H1 (cell line): Measurements from ENCODE around the gene DEK. TPM values are rescaled to one million over a fixed set of nuclear protein-coding genes. Genes with fewer than 3 reads are reported as not detected.

Experiments used
- CTCF ChIA-PET: fragments of 300-600 bp; sonication (Branson Sonifier 250); formaldehyde crosslinking; loops from one replicate; lab custom pipeline; 2021; ENCODE audit not compliant: partially characterized antibody; lab: Charles Lee
- POLR2A ChIA-PET: fragments of 300-600 bp; sonication (Branson Sonifier 250); formaldehyde crosslinking; loops from one replicate; lab custom pipeline; 2021; ENCODE audit warnings: inconsistent platforms; ENCODE audit not compliant: partially characterized antibody; lab: Charles Lee
- DNase-seq, 2 experiments: peaks; one replicate each; pipeline versions ENCODE4 v3.0.0 to v3.0.0-alpha.2; 2010 to 2022; ENCODE audit warnings: low spot score in 2 of 2, low read depth in 1 of 2, mixed read lengths in 1 of 2
- FAIRE-seq: peaks from 2 replicates; lab custom pipeline; 2011; peaks lifted over from hg19 to GRCh38; lab: Jason Lieb, UNC
- H2AFZ ChIP-seq: 2 replicates; pipeline ENCODE4 v1.8.1; 2012; ENCODE audit warnings: low read length, inconsistent platforms
- H2AK5ac ChIP-seq: 2 replicates; pipeline ENCODE4 v1.6.1; 2013; ENCODE audit warnings: low read depth, low read length
- H2BK120ac ChIP-seq: replicated peaks from 2 replicates; pipeline ENCODE3; 2013; ENCODE audit warnings: low read depth, low read length, inconsistent platforms
- H2BK12ac ChIP-seq: 2 replicates; pipeline ENCODE4 v1.6.1; 2013; ENCODE audit warnings: low read depth, low read length
- H2BK15ac ChIP-seq: 2 replicates; pipeline ENCODE4 v1.6.1; 2013; ENCODE audit warnings: low read length
- H2BK20ac ChIP-seq: 2 replicates; pipeline ENCODE4 v1.6.1; 2013; ENCODE audit warnings: low read length
- H2BK5ac ChIP-seq: 2 replicates; pipeline ENCODE4 v1.6.1; 2013; ENCODE audit warnings: low read depth, low read length
- H3K14ac ChIP-seq: 2 replicates; pipeline ENCODE4 v1.6.1; 2013; ENCODE audit warnings: inconsistent platforms; ENCODE audit not compliant: insufficient read length
- H3K18ac ChIP-seq: 2 replicates; pipeline ENCODE4 v1.6.1; 2013; ENCODE audit warnings: low read length; ENCODE audit errors: extremely low read depth
- H3K23ac ChIP-seq: 2 replicates; pipeline ENCODE4 v1.6.1; 2013; ENCODE audit warnings: inconsistent platforms; ENCODE audit not compliant: insufficient read length
- H3K23me2 ChIP-seq: 2 replicates; pipeline ENCODE4 v1.6.1; 2013; ENCODE audit warnings: low read depth, low read length
- H3K27ac ChIP-seq: 2 replicates; pipeline ENCODE4 v1.6.1; 2011; ENCODE audit warnings: low read depth, low read length, inconsistent platforms
- H3K27me3 ChIP-seq, 4 experiments: replicated peaks in 1 of 4; 1 replicate in 1 of 4; 2 replicates in 3 of 4; pipeline versions ENCODE4 v1.6.1 to v1.8.1; 2011 to 2013; ENCODE audit warnings: low read length in 3 of 4, mild to moderate bottlenecking in 3 of 4, inconsistent platforms in 2 of 4, mixed read lengths in 2 of 4, moderate library complexity in 1 of 4; ENCODE audit not compliant: control insufficient read depth in 3 of 4, insufficient read depth in 3 of 4; ENCODE audit errors: extremely low read depth in 1 of 4
- H3K36me3 ChIP-seq, 4 experiments: 2 replicates each; pipeline versions ENCODE4 v1.6.1 to v1.8.1; 2011 to 2013; ENCODE audit warnings: mild to moderate bottlenecking in 4 of 4, low read length in 3 of 4, moderate library complexity in 2 of 4, control low read depth in 1 of 4, inconsistent platforms in 1 of 4; ENCODE audit not compliant: insufficient read depth in 4 of 4, control insufficient read depth in 2 of 4
- H3K4ac ChIP-seq: replicated peaks from 2 replicates; pipeline ENCODE3; 2013; ENCODE audit warnings: low read length, low read depth, mixed read lengths, inconsistent platforms; ENCODE audit not compliant: insufficient read length
- H3K4me1 ChIP-seq, 4 experiments: replicated peaks in 1 of 4; 1 replicate in 1 of 4; 2 replicates in 3 of 4; pipeline versions ENCODE4 v1.6.1 to v1.8.1; 2011 to 2013; ENCODE audit warnings: low read length in 3 of 4, inconsistent platforms in 2 of 4, mixed read lengths in 1 of 4; ENCODE audit not compliant: insufficient read depth in 4 of 4, control insufficient read depth in 3 of 4
- H3K4me2 ChIP-seq, 2 experiments: 2 replicates each; pipeline versions ENCODE4 v1.6.1 to v1.8.1; 2011 to 2013; ENCODE audit warnings: low read depth in 2 of 2, low read length in 2 of 2, control low read depth in 1 of 2, inconsistent platforms in 1 of 2, mild to moderate bottlenecking in 1 of 2; ENCODE audit not compliant: insufficient read depth in 1 of 2
- H3K4me3 ChIP-seq, 4 experiments: fragments of 200-600, 300-600 bp in 1 of 4; sonication (generic), shearing (Covaris generic), sonication (Bioruptor Twin) in 1 of 4; 2 replicates each; pipeline versions ENCODE4 v1.5.1 to v1.8.1; 2011 to 2016; ENCODE audit warnings: low read length in 4 of 4, low read depth in 3 of 4, control low read depth in 2 of 4, inconsistent platforms in 2 of 4, mild to moderate bottlenecking in 2 of 4, mixed read lengths in 1 of 4, moderate library complexity in 1 of 4; ENCODE audit not compliant: insufficient read depth in 2 of 4; ENCODE audit errors: extremely low read depth in 1 of 4
- H3K56ac ChIP-seq: replicated peaks from 2 replicates; pipeline ENCODE3; 2013; ENCODE audit warnings: low read depth, mild to moderate bottlenecking, mixed read lengths, low read length, inconsistent platforms; ENCODE audit not compliant: insufficient read length
- H3K79me1 ChIP-seq: 2 replicates; pipeline ENCODE4 v1.6.1; 2013; ENCODE audit warnings: low read depth, low read length, control low read depth
- H3K79me2 ChIP-seq, 2 experiments: 2 replicates each; pipeline versions ENCODE4 v1.6.1 to v1.8.1; 2012 to 2013; ENCODE audit warnings: low read length in 2 of 2, mild to moderate bottlenecking in 2 of 2, inconsistent platforms in 1 of 2; ENCODE audit not compliant: insufficient read depth in 2 of 2, control insufficient read depth in 1 of 2
- H3K9ac ChIP-seq, 4 experiments: replicated peaks in 1 of 4; 1 replicate in 1 of 4; 2 replicates in 3 of 4; pipeline versions ENCODE4 v1.6.1 to v1.8.1; 2011 to 2013; ENCODE audit warnings: low read depth in 3 of 4, low read length in 3 of 4, control low read depth in 2 of 4, mild to moderate bottlenecking in 2 of 4, moderate library complexity in 2 of 4, inconsistent platforms in 1 of 4; ENCODE audit errors: extremely low read depth in 1 of 4
- H3K9me3 ChIP-seq, 2 experiments: 2 replicates each; pipeline versions ENCODE4 v1.6.1 to v1.8.1; 2012 to 2013; ENCODE audit warnings: mild to moderate bottlenecking in 2 of 2, moderate library complexity in 2 of 2, control low read depth in 1 of 2, inconsistent platforms in 1 of 2, low read depth in 1 of 2, low read length in 1 of 2, mixed read lengths in 1 of 2; ENCODE audit not compliant: insufficient read depth in 2 of 2
- H4K20me1 ChIP-seq, 2 experiments: replicated peaks in 1 of 2; 2 replicates each; pipeline versions ENCODE3 to v1.8.1; 2011 to 2013; ENCODE audit warnings: inconsistent platforms in 2 of 2, low read length in 2 of 2, mild to moderate bottlenecking in 1 of 2; ENCODE audit not compliant: insufficient read depth in 2 of 2, control insufficient read depth in 1 of 2
- H4K5ac ChIP-seq: 2 replicates; pipeline ENCODE4 v1.6.1; 2013; ENCODE audit warnings: low read length, low read depth, mixed read lengths, inconsistent platforms; ENCODE audit not compliant: insufficient read length
- H4K8ac ChIP-seq: 2 replicates; pipeline ENCODE4 v1.8.0; 2013; ENCODE audit warnings: mild to moderate bottlenecking, moderate library complexity, low read length, inconsistent platforms; ENCODE audit not compliant: insufficient read depth; ENCODE audit errors: extremely low read depth
- H4K91ac ChIP-seq: replicated peaks from 2 replicates; pipeline ENCODE3; 2013; ENCODE audit warnings: low read length, mixed read lengths, inconsistent platforms; ENCODE audit not compliant: insufficient read length
- CBX8 ChIP-seq: fragments of 300-800, 300-1000 bp; sonication (generic); IDR thresholded peaks from 2 replicates; pipeline ENCODE4 v1.7.1; 2016; ENCODE audit warnings: low read depth, low read length, borderline replicate concordance
- POLR2AphosphoS5 ChIP-seq: IDR thresholded peaks from 2 replicates; pipeline ENCODE4 v1.6.1; 2011; ENCODE audit warnings: low read depth, low read length
- SIRT6 ChIP-seq: IDR thresholded peaks from one replicate; pipeline ENCODE4 v1.7.1; 2012; ENCODE audit warnings: low read length, inconsistent platforms
- SP1 ChIP-seq: IDR thresholded peaks from 2 replicates; pipeline ENCODE4 v1.6.1; 2011; ENCODE audit warnings: low read depth, low read length
- WGBS, 2 experiments: shearing (Covaris generic) in 1 of 2; methylation state at CpG; one replicate each; pipeline versions ENCODE4 v1.1.6 to v1.1.7; 2013 to 2015; ENCODE audit warnings: low lambda C conversion rate in 2 of 2, mixed read lengths in 2 of 2, inconsistent platforms in 1 of 2, low coverage in 1 of 2, missing lambda C conversion rate in 1 of 2; ENCODE audit not compliant: insufficient replicate concordance in 2 of 2, insufficient coverage in 1 of 2, insufficient read length in 1 of 2; ENCODE audit errors: extremely low coverage in 1 of 2, missing lambda C conversion rate in 1 of 2; 5-methylcytosine and 5-hydroxymethylcytosine counted together
- polyA plus RNA-seq, 7 experiments: library from polyadenylated mRNA; depleted of rRNA in 3 of 7; stranded (reverse) in 5 of 7; unstranded in 2 of 7; fragments of >200 nt in 5 of 7; fragments of 200-250 nt in 2 of 7; gene quantifications; 1 replicate in 5 of 7; 2 replicates in 1 of 7; 4 replicates in 1 of 7; pipeline versions ENCODE4 v1.2.1 to v1.2.3, GENCODE V29; 2011 to 2013; ENCODE audit warnings: missing spikeins in 2 of 7, mixed read lengths in 2 of 7
- total RNA-seq: library from RNA; stranded (reverse); fragmentation: NEBNext Ultra II Directional; extraction: Animal tissue kit (Norgen Biotek cat#: 25700); gene quantifications from 2 replicates; pipeline ENCODE4 v1.2.1, GENCODE V29; 2021

The DEK gene
- total and polyA plus RNA-seq, 2 of the 8 experiments (the other 6 are each of a cell fraction or from before 2014, with no cell fraction given) = 40.0 to 228 TPM

- POLR2A ChIA-PET = no interaction called here
- no peak overlapping the region for H2BK120ac ChIP-seq
- no peak overlapping the region for H3K14ac ChIP-seq
- no peak overlapping the region for H3K27ac ChIP-seq
- no peak overlapping the region for H4K8ac ChIP-seq
- no peak overlapping the region for H2AK5ac ChIP-seq
- no peaks in the 10 kb centered on the region for H3K36me3 ChIP-seq
- CTCF ChIA-PET = interaction anchor here (1.6 kb wide), 1 partner anchor 9 kb away, joined by 4 read pairs; no protein-coding TSS in a partner anchor
- no peak overlapping the region for H2BK20ac ChIP-seq
- H4K5ac ChIP-seq = no peak overlapping the region
- WGBS, 2 experiments = 94% methylated on average over 5 of the region's 5 CpGs; no CpG with 5 or more reads in 1 of the 2 experiments
- DNase-seq = no peak
- H3K23me2 ChIP-seq = no peaks in the 10 kb centered on the region
- H2BK5ac ChIP-seq = no peak overlapping the region
- H3K79me1 ChIP-seq = no peaks in the 10 kb centered on the region
- H3K4ac ChIP-seq = no peak overlapping the region
- no peak overlapping the region for H3K9ac ChIP-seq
- H3K4me3 ChIP-seq = no peak overlapping the region
- no peak overlapping the region for H2BK12ac ChIP-seq
- no peak overlapping the region for H3K4me2 ChIP-seq
- H3K56ac ChIP-seq = no peak overlapping the region
- H3K4me1 ChIP-seq = 0 out of 7 replicates have a peak, but pooled peaks cover 0 to 2% (median 0%) of the 10 kb centered on the region in 4 experiments
- no peak overlapping the region for H4K91ac ChIP-seq
- FAIRE-seq = no peak
- no peaks in the 10 kb centered on the region for H3K27me3 ChIP-seq
- no peaks in the 10 kb centered on the region for H4K20me1 ChIP-seq
- H3K23ac ChIP-seq = no peak overlapping the region
- no peak overlapping the region for H2AFZ ChIP-seq
- no peak overlapping the region for H2BK15ac ChIP-seq
- no peaks in the 10 kb centered on the region for H3K9me3 ChIP-seq
- H3K18ac ChIP-seq = no peak overlapping the region
- TF ChIP-seq POLR2AphosphoS5 (no peak), CBX8 (no peak), SP1 (no peak), SIRT6 (no peak)
- H3K79me2 ChIP-seq = no peaks in the 10 kb centered on the region; a peak in 1 of 4 replicates
Observed at GRCh38 chr6:18179770-18180356, 84.5 kb downstream of the DEK start.
